K562 (cell line): ENCODE data around the gene ZMYND8.

Experiments
- ARNT ChIP-seq, 2 experiments: fragments of 450-650 bp; IDR thresholded peaks; 2 replicates each; pipeline ENCODE4 v1.6.1; 2016; ENCODE audit warnings: mild to moderate bottlenecking in 1 of 2
- E2F1 ChIP-seq: sonication (generic); formaldehyde crosslinking; IDR thresholded peaks from 2 replicates; pipeline ENCODE4 v1.8.1; 2023; ENCODE audit warnings: mild to moderate bottlenecking, missing genetic modification reagents, moderate library complexity
- E2F6 ChIP-seq, 2 experiments: IDR thresholded peaks; 2 replicates each; pipeline ENCODE4 v1.6.1; 2011; ENCODE audit warnings: borderline replicate concordance in 1 of 2, control low read depth in 1 of 2, low read depth in 1 of 2, low read length in 1 of 2, mild to moderate bottlenecking in 1 of 2, mixed read lengths in 1 of 2, moderate library complexity in 1 of 2; ENCODE audit not compliant: insufficient read depth in 1 of 2, insufficient read length in 1 of 2, poor library complexity in 1 of 2, severe bottlenecking in 1 of 2; ENCODE audit errors: extremely low read depth in 1 of 2
- ETV6 ChIP-seq, 3 experiments: fragments of 150-350 bp in 1 of 3; sonication (generic) in 1 of 3; formaldehyde crosslinking in 1 of 3; IDR thresholded peaks; 2 replicates each; pipeline versions ENCODE4 v1.6.1 to v1.8.0; 2014 to 2022; ENCODE audit warnings: borderline replicate concordance in 2 of 3, low read depth in 2 of 3, antibody characterized with exemption in 1 of 3, low read length in 1 of 3, mild to moderate bottlenecking in 1 of 3, missing genetic modification reagents in 1 of 3
- GATA2 ChIP-seq: sonication (generic); formaldehyde crosslinking; IDR thresholded peaks from 2 replicates; pipeline ENCODE4 v1.4.0; 2020; ENCODE audit warnings: mild to moderate bottlenecking, missing genetic modification reagents
- KLF16 ChIP-seq: IDR thresholded peaks from 2 replicates; pipeline ENCODE4 v1.6.1; 2016; ENCODE audit warnings: antibody characterized with exemption
- POLR2A ChIP-seq: fragments of 450-650 bp; conservative IDR thresholded peaks from 2 replicates; pipeline ENCODE4 v1.6.1; 2016
- RAD21 ChIP-seq, 2 experiments: fragments of 250-450 bp in 1 of 2; fragments of 450-650 bp in 1 of 2; sonication (Bioruptor Pico) in 1 of 2; formaldehyde crosslinking in 1 of 2; IDR thresholded peaks in 1 of 2; conservative IDR thresholded peaks in 1 of 2; 2 replicates each; pipeline versions ENCODE4 v1.4.0 to v1.8.0; 2020 to 2022; ENCODE audit warnings: mild to moderate bottlenecking in 2 of 2, moderate library complexity in 1 of 2
- TOE1 ChIP-seq, 2 experiments: fragments of 450-650 bp in 1 of 2; sonication (generic) in 1 of 2; formaldehyde crosslinking in 1 of 2; IDR thresholded peaks; 2 replicates each; pipeline versions ENCODE4 v1.7.1 to v1.8.0; 2016 to 2022; ENCODE audit warnings: borderline replicate concordance in 2 of 2, mild to moderate bottlenecking in 2 of 2, antibody characterized with exemption in 1 of 2, inconsistent platforms in 1 of 2, low read depth in 1 of 2, missing genetic modification reagents in 1 of 2, moderate library complexity in 1 of 2
- ZBED1 ChIP-seq: IDR thresholded peaks from 2 replicates; pipeline ENCODE4 v1.6.1; 2014
- ZNF12 ChIP-seq: sonication (generic); formaldehyde crosslinking; IDR thresholded peaks from 2 replicates; pipeline ENCODE4 v1.4.0; 2020; ENCODE audit warnings: mild to moderate bottlenecking, missing genetic modification reagents
- ZZZ3 ChIP-seq: fragments of 450-650 bp; IDR thresholded peaks from 2 replicates; pipeline ENCODE4 v1.6.1; 2016; ENCODE audit warnings: antibody characterized with exemption, mild to moderate bottlenecking, moderate library complexity
- TF ChIP-seq, protein P1 (sequence below): sonication (generic); formaldehyde crosslinking; IDR thresholded peaks from 2 replicates; pipeline ENCODE4 v1.9.0; 2022; ENCODE audit warnings: mild to moderate bottlenecking, missing genetic modification reagents
- TF ChIP-seq, protein P2 (sequence below): sonication (generic); formaldehyde crosslinking; IDR thresholded peaks from 2 replicates; pipeline ENCODE4 v1.8.1; 2023; ENCODE audit warnings: missing genetic modification reagents, mild to moderate bottlenecking, borderline replicate concordance

DNA sequence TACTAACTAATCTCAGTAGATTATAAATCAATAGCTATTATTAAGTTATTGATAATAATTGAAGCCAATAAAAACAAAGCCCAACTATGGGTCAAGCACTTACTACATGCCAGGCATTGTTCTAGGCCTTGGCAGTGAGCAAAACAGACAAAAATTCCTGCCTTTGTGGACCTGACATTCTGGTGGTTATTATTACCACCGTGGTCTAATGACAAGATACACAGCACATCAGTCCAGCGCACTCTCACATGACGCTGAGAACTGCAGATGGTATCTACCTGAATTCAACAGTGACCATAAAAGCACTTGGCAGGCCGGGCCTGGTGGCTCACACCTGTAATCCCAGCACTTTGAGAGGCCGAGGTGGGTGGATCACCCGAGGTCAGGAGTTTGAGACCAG is 121.4 kb downstream of the ZMYND8 start:
- TF ChIP-seq ZNF12 (CRISPR knock-in tag) (no peak), ARNT (IDR thresholded peaks at IDR 0.05) (no peak), KLF16 (no peak), TOE1 (IDR thresholded peaks at IDR 0.05; ENCODE audit: borderline replicate concordance) (no peak), TOE1 (CRISPR knock-in tag; IDR thresholded peaks at IDR 0.05; ENCODE audit: borderline replicate concordance, low read depth) (no peak), ETV6 (IDR thresholded peaks at IDR 0.05; ENCODE audit: borderline replicate concordance in 1 of 2, low read depth in 2 of 2, low read length in 1 of 2) (no peak), ETV6 (CRISPR knock-in tag; IDR thresholded peaks at IDR 0.05; ENCODE audit: borderline replicate concordance) (no peak), E2F1 (no peak), GATA2 (CRISPR knock-in tag) (no peak), POLR2A (no peak), ZBED1 (no peak), E2F6 (IDR thresholded peaks at IDR 0.05; ENCODE audit: borderline replicate concordance in 1 of 2, extremely low read depth in 1 of 2, insufficient read depth in 1 of 2, insufficient read length in 1 of 2, low read depth in 1 of 2, low read length in 1 of 2, poor library complexity in 1 of 2, severe bottlenecking in 1 of 2) (no peak), RAD21 (CRISPR knock-in tag; conservative IDR thresholded peaks at IDR 0.05 in 1 of 2, IDR thresholded peaks at IDR 0.05 in 1 of 2) (no peak), ZZZ3 (no peak)
- TF ChIP-seq, protein P1, sequence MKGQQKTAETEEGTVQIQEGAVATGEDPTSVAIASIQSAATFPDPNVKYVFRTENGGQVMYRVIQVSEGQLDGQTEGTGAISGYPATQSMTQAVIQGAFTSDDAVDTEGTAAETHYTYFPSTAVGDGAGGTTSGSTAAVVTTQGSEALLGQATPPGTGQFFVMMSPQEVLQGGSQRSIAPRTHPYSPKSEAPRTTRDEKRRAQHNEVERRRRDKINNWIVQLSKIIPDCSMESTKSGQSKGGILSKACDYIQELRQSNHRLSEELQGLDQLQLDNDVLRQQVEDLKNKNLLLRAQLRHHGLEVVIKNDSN (CRISPR knock-in tag): no peak
- TF ChIP-seq, protein P2, sequence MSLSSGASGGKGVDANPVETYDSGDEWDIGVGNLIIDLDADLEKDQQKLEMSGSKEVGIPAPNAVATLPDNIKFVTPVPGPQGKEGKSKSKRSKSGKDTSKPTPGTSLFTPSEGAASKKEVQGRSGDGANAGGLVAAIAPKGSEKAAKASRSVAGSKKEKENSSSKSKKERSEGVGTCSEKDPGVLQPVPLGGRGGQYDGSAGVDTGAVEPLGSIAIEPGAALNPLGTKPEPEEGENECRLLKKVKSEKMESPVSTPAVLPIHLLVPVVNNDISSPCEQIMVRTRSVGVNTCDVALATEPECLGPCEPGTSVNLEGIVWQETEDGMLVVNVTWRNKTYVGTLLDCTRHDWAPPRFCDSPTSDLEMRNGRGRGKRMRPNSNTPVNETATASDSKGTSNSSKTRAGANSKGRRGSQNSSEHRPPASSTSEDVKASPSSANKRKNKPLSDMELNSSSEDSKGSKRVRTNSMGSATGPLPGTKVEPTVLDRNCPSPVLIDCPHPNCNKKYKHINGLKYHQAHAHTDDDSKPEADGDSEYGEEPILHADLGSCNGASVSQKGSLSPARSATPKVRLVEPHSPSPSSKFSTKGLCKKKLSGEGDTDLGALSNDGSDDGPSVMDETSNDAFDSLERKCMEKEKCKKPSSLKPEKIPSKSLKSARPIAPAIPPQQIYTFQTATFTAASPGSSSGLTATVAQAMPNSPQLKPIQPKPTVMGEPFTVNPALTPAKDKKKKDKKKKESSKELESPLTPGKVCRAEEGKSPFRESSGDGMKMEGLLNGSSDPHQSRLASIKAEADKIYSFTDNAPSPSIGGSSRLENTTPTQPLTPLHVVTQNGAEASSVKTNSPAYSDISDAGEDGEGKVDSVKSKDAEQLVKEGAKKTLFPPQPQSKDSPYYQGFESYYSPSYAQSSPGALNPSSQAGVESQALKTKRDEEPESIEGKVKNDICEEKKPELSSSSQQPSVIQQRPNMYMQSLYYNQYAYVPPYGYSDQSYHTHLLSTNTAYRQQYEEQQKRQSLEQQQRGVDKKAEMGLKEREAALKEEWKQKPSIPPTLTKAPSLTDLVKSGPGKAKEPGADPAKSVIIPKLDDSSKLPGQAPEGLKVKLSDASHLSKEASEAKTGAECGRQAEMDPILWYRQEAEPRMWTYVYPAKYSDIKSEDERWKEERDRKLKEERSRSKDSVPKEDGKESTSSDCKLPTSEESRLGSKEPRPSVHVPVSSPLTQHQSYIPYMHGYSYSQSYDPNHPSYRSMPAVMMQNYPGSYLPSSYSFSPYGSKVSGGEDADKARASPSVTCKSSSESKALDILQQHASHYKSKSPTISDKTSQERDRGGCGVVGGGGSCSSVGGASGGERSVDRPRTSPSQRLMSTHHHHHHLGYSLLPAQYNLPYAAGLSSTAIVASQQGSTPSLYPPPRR (CRISPR knock-in tag): no peak
